Adrenal gland (tissue), 12 donors: ENCODE measurements around the gene PHKA2. TPM values are rescaled to one million over a fixed set of nuclear protein-coding genes. Genes with fewer than 3 reads are reported as not detected.
"Not testable (repeated sequence)": the region's sequence is repeated elsewhere in the genome, so short reads cannot be mapped to it uniquely, and the experiment has no call there.

Experiments
- DNase-seq, 7 donors: peaks; one replicate each; pipeline ENCODE4 v3.0.0-alpha.2; 2019 to 2020
- H3K27ac ChIP-seq, 5 donors: fragments of 200-600 bp; sonication (generic) in 4 of 5; 1 replicate in 3 of 5; 2 replicates in 2 of 5; pipeline versions ENCODE4 v1.5.1 to v1.8.0; 2016 to 2020; ENCODE audit warnings: mild to moderate bottlenecking in 1 of 5
- H3K27me3 ChIP-seq: fragments of 200-600 bp; 2 replicates; pipeline ENCODE4 v1.8.0; 2021
- H3K36me3 ChIP-seq, 2 donors: fragments of 200-600 bp; replicated peaks in 1 of 2; 1 replicate in 1 of 2; 2 replicates in 1 of 2; pipeline versions ENCODE4 v1.5.1 to v1.8.0; 2018 to 2022
- H3K4me1 ChIP-seq, 2 donors: fragments of 200-600 bp; replicated peaks in 1 of 2; 1 replicate in 1 of 2; 2 replicates in 1 of 2; pipeline versions ENCODE4 v1.5.1 to v1.8.0; 2018 to 2021
- H3K4me3 ChIP-seq, 4 donors: fragments of 200-600 bp; sonication (generic) in 3 of 4; one replicate each; pipeline ENCODE4 v1.5.1; 2016 to 2018
- H3K9me3 ChIP-seq, 3 donors: fragments of 200-600 bp; sonication (generic) in 1 of 3; replicated peaks in 1 of 3; 1 replicate in 2 of 3; 2 replicates in 1 of 3; pipeline versions ENCODE4 v1.5.1 to v1.8.0; 2016 to 2021
- CTCF ChIP-seq, 6 experiments: fragments of 450-650 bp in 4 of 6; fragments of 200-600 bp in 2 of 6; sonication (generic) in 1 of 6; IDR thresholded peaks; 1 replicate in 5 of 6; 2 replicates in 1 of 6; pipeline versions ENCODE4 v1.5.1 to v1.8.0; 2016 to 2021; ENCODE audit warnings: antibody characterized with exemption in 6 of 6, mild to moderate bottlenecking in 2 of 6, moderate library complexity in 1 of 6
- POLR2A ChIP-seq, 2 donors: fragments of 450-650 bp; IDR thresholded peaks; one replicate each; pipeline ENCODE4 v1.6.1; 2017; ENCODE audit warnings: antibody characterized with exemption in 2 of 2, mild to moderate bottlenecking in 2 of 2, moderate library complexity in 1 of 2
- WGBS, 4 donors: extraction: QIAGEN DNeasy Blood & Tissue Kit in 2 of 4; methylation state at CpG; one replicate each; pipeline versions ENCODE4 v1.1.5 to v1.1.7; 2013 to 2017; 5-methylcytosine and 5-hydroxymethylcytosine counted together
- intact Hi-C, 2 donors: fragments of 100-400 bp; cut with DNase I; formaldehyde crosslinking; loops; one replicate each; pipeline versions ENCODE4 v1.14.1 to v1.15.0; 2022 to 2023
- polyA plus RNA-seq, 3 donors: library from polyadenylated mRNA; stranded (reverse); fragments of 200-250 nt in 2 of 3; fragments of 350-450 nt in 1 of 3; fragmentation: Illumina TruSeq in 1 of 3; extraction: RNeasy Lipid Tissue Mini Kit (QIAGEN cat#74804) in 1 of 3; gene quantifications; one replicate each; pipeline ENCODE4 v1.2.3, GENCODE V29; 2013 to 2014
- total RNA-seq, 9 donors: library from RNA; depleted of rRNA in 4 of 9; stranded (reverse); fragments of >200 nt in 4 of 9; fragments of 120-200 nt in 1 of 9; fragmentation: NEBNext Ultra II Directional in 1 of 9; extraction: Animal tissue kit (Norgen Biotek cat#: 25700) in 1 of 9; gene quantifications; one replicate each; pipeline versions ENCODE4 v1.1.0 to v1.2.4, GENCODE V29; 2013 to 2023
- donor health status: healthy with polysubstance abuse.
- donor health status: Bipolar disorder and iron deficiency.
- donor health status: DM: yes; HTN: yes; CAD: no.
- donor health status: DM: no; HTN: no; CAD: no.
- donor health status: DM: no; HTN: no; CAD: no.
- donor health status: DM: yes; HTN: yes; CAD: no.

The PHKA2 gene
- total and polyA plus RNA-seq, 12 donors = 11.7 to 63.8 (median 27.8) TPM

GRCh38 chrX:18980262-18980661, 3.7 kb downstream of the PHKA2 start:
- TF ChIP-seq CTCF (IDR thresholded peaks at IDR 0.05) = peak in 2 of 6 experiments; percentile 15 to 17
- peak in 1 of 2 donors; percentile 11 for TF ChIP-seq POLR2A (IDR thresholded peaks at IDR 0.05)
- not testable (repeated sequence) for H3K36me3 ChIP-seq, H3K27me3 ChIP-seq, H3K4me1 ChIP-seq, H3K4me3 ChIP-seq, H3K9me3 ChIP-seq
- 36 to 46% (median 39%) methylated on average over 5 to 6 of the region's 6 CpGs for WGBS, 4 donors
- peak in 3 of 7 donors; percentile 20 to 29 (median 20) for DNase-seq
- H3K27ac ChIP-seq = peak overlapping the region in 2 of 5 donors; percentile 15 to 62
- intact Hi-C loops = loop anchor here in 1 of 2 donors (10.0 kb wide), 1 partner anchor 45 kb away; no protein-coding TSS in a partner anchor

- TF ChIP-seq CTCF (IDR thresholded peaks at IDR 0.05) (no peak), POLR2A (IDR thresholded peaks at IDR 0.05) (no peak)
- no peak overlapping the region for H3K27ac ChIP-seq
- intact Hi-C loops = no loop called here
- H3K9me3 ChIP-seq = no peaks in the 10 kb centered on the region
- no peak overlapping the region for H3K4me3 ChIP-seq
- H3K4me1 ChIP-seq = no peaks in the 10 kb centered on the region
- DNase-seq = no peak
- H3K36me3 ChIP-seq = no peaks in the 10 kb centered on the region
- WGBS, 4 donors = 87 to 96% (median 92%) methylated on average over 7 of the region's 7 CpGs
- no peaks in the 10 kb centered on the region for H3K27me3 ChIP-seq
Measured at GRCh38 chrX:18974993-18975392, 8.9 kb downstream of the PHKA2 start.

- peak in 1 of 7 donors; percentile 28 for DNase-seq
- H3K27ac ChIP-seq = no peak overlapping the region
- TF ChIP-seq POLR2A (IDR thresholded peaks at IDR 0.05) (no peak), CTCF (IDR thresholded peaks at IDR 0.05) (no peak)
- H3K27me3 ChIP-seq = no peaks in the 10 kb centered on the region
- H3K36me3 ChIP-seq = no peaks in the 10 kb centered on the region
- H3K4me3 ChIP-seq = no peak overlapping the region
- H3K4me1 ChIP-seq = no peaks in the 10 kb centered on the region
- 63 to 72% (median 67%) methylated on average over 7 of the region's 7 CpGs for WGBS, 4 donors
- H3K9me3 ChIP-seq = no peaks in the 10 kb centered on the region
- intact Hi-C loops = no loop called here
Measured at GRCh38 chrX:18973527-18974192, 10.3 kb downstream of the PHKA2 start.

GRCh38 chrX:18971506-18971905, 12.4 kb downstream of the PHKA2 start:
- H3K27me3 ChIP-seq = no peaks in the 10 kb centered on the region
- no peak for DNase-seq
- H3K27ac ChIP-seq = no peak overlapping the region
- no peaks in the 10 kb centered on the region for H3K4me1 ChIP-seq
- H3K9me3 ChIP-seq = no peaks in the 10 kb centered on the region
- no peaks in the 10 kb centered on the region for H3K36me3 ChIP-seq
- WGBS, 4 donors = 39 to 68% (median 54%) methylated on average over 2 of the region's 2 CpGs
- TF ChIP-seq POLR2A (IDR thresholded peaks at IDR 0.05) = no peak
- TF ChIP-seq CTCF (IDR thresholded peaks at IDR 0.05) = no peak
- no peak overlapping the region for H3K4me3 ChIP-seq
- intact Hi-C loops = no loop called here
